ENCODE measurements around the gene TKTL1. TPM values are rescaled to one million over a fixed set of nuclear protein-coding genes. Genes with fewer than 3 reads are reported as not detected.
A peak's percentile ranks its signal among the peaks of the same experiment; 100 is the strongest.

The TKTL1 gene
- total RNA-seq, 1 donor from 2014 or later, result not detected

GRCh38 chrX:154348646-154349358 lies 53.2 kb downstream of the TKTL1 start:
- H3K79me2 ChIP-seq (ENCODE audit: low read depth), result no peaks in the 10 kb centered on the region
- Mint-ChIP-seq H3K36me3 (no peaks in the 10 kb centered on the region), H3K27me3 (ENCODE audit: insufficient read depth, low read depth) (peaks cover 14% of the 10 kb centered on the region), H3K4me1 (peaks cover 9% of the 10 kb centered on the region), H3K9me3 (peaks cover 5% of the 10 kb centered on the region), H3K27ac (no peak overlapping the region), H3K4me3 (no peak overlapping the region)
- H3K9me3 ChIP-seq (ENCODE audit: low read depth), result no peaks in the 10 kb centered on the region
- TF ChIP-seq CTCF (IDR thresholded peaks at IDR 0.05) (no peak), EZH2 (IDR thresholded peaks at IDR 0.05) (no peak), EZH2phosphoT487 (IDR thresholded peaks at IDR 0.05) (no peak)
- no peak overlapping the region for H3K9ac ChIP-seq
- H3F3A ChIP-seq (ENCODE audit: low read depth), result peaks cover 10% of the 10 kb centered on the region
- no peaks in the 10 kb centered on the region for H3K36me3 ChIP-seq
- peaks cover 38% of the 10 kb centered on the region for H4K20me1 ChIP-seq (ENCODE audit: low read depth)
- no peak overlapping the region for H2AFZ ChIP-seq (replicated peaks)
- peak; percentile 64 for DNase-seq (ENCODE audit: low spot score)
- H3K4me2 ChIP-seq, result no peak overlapping the region
- H3K4me3 ChIP-seq, result no peak overlapping the region
- H3K27me3 ChIP-seq, result no peaks in the 10 kb centered on the region
- H3K27ac ChIP-seq, result no peak overlapping the region
- no peaks in the 10 kb centered on the region for H3K4me1 ChIP-seq

GRCh38 chrX:154349359-154349935 lies 53.9 kb downstream of the TKTL1 start:
- H3K27me3 Mint-ChIP-seq (ENCODE audit: insufficient read depth, low read depth), result peaks cover 15% of the 10 kb centered on the region
- peaks cover 9% of the 10 kb centered on the region for H3K4me1 Mint-ChIP-seq
- H3K27me3 ChIP-seq, result no peaks in the 10 kb centered on the region
- no peak overlapping the region for H3K4me3 Mint-ChIP-seq
- TF ChIP-seq EZH2 (IDR thresholded peaks at IDR 0.05) (no peak), CTCF (IDR thresholded peaks at IDR 0.05) (no peak), EZH2phosphoT487 (IDR thresholded peaks at IDR 0.05) (no peak)
- H3K9me3 Mint-ChIP-seq, result peaks cover 5% of the 10 kb centered on the region
- H2AFZ ChIP-seq (replicated peaks), result no peak overlapping the region
- no peak overlapping the region for H3K4me3 ChIP-seq
- H3K9me3 ChIP-seq (ENCODE audit: low read depth), result no peaks in the 10 kb centered on the region
- H3K36me3 ChIP-seq, result no peaks in the 10 kb centered on the region
- no peak overlapping the region for H3K27ac Mint-ChIP-seq
- H3K9ac ChIP-seq, result no peak overlapping the region
- no peaks in the 10 kb centered on the region for H3K79me2 ChIP-seq (ENCODE audit: low read depth)
- H3K27ac ChIP-seq, result no peak overlapping the region
- peaks cover 10% of the 10 kb centered on the region for H3F3A ChIP-seq (ENCODE audit: low read depth)
- H3K4me1 ChIP-seq, result no peaks in the 10 kb centered on the region
- no peak overlapping the region for H3K4me2 ChIP-seq
- peaks cover 38% of the 10 kb centered on the region for H4K20me1 ChIP-seq (ENCODE audit: low read depth)
- H3K36me3 Mint-ChIP-seq, result no peaks in the 10 kb centered on the region
- DNase-seq (ENCODE audit: low spot score), result no peak

- no peaks in the 10 kb centered on the region for H3K36me3 Mint-ChIP-seq
- Histone ChIP-seq H4K20me1 (ENCODE audit: low read depth) (peaks cover 40% of the 10 kb centered on the region), H3K4me3 (no peak overlapping the region), H3K9me3 (ENCODE audit: low read depth) (no peaks in the 10 kb centered on the region), H2AFZ (replicated peaks) (no peak overlapping the region), H3K36me3 (no peaks in the 10 kb centered on the region), H3K27me3 (no peaks in the 10 kb centered on the region), H3F3A (ENCODE audit: low read depth) (peaks cover 10% of the 10 kb centered on the region), H3K4me1 (no peaks in the 10 kb centered on the region), H3K27ac (no peak overlapping the region), H3K79me2 (ENCODE audit: low read depth) (no peaks in the 10 kb centered on the region), H3K4me2 (no peak overlapping the region), H3K9ac (no peak overlapping the region)
- peaks cover 9% of the 10 kb centered on the region for H3K4me1 Mint-ChIP-seq
- TF ChIP-seq EZH2 (IDR thresholded peaks at IDR 0.05) (no peak), EZH2phosphoT487 (IDR thresholded peaks at IDR 0.05) (no peak), CTCF (IDR thresholded peaks at IDR 0.05) (no peak)
- H3K27ac Mint-ChIP-seq, result no peak overlapping the region
- peaks cover 5% of the 10 kb centered on the region for H3K9me3 Mint-ChIP-seq
- H3K4me3 Mint-ChIP-seq, result no peak overlapping the region
- no peak for DNase-seq (ENCODE audit: low spot score)
- peaks cover 15% of the 10 kb centered on the region for H3K27me3 Mint-ChIP-seq (ENCODE audit: insufficient read depth, low read depth)
Measured at GRCh38 chrX:154349979-154350378, 54.4 kb downstream of the TKTL1 start.

All from neural progenitor cell (in vitro differentiated cells).